GM18520 (cell line): ENCODE results near the gene AKAP13.

ENCODE experiments used
- ATAC-seq: cut with Tn5 transposase; IDR thresholded peaks from one replicate; pipeline ENCODE4 v1.9.1; 2021; ENCODE audit not compliant: unreplicated experiment

AKAP13 gene

GRCh38 chr15:85749261-85750151 is 369.1 kb downstream of the AKAP13 start:
- ATAC-seq: no peak

GRCh38 chr15:85750319-85751290 is 370.2 kb downstream of the AKAP13 start:
- ATAC-seq: no peak

GRCh38 chr15:85751291-85752123 is 371.1 kb downstream of the AKAP13 start:
- ATAC-seq: no peak

- ATAC-seq: no peak
Observed at GRCh38 chr15:85752124-85752475, 371.7 kb downstream of the AKAP13 start.

GRCh38 chr15:85752491-85752961 is 372.1 kb downstream of the AKAP13 start:
- ATAC-seq: no peak

- ATAC-seq: no peak
Observed at GRCh38 chr15:85753261-85753660, 372.9 kb downstream of the AKAP13 start.

- no peak for ATAC-seq
Observed at GRCh38 chr15:85753791-85754452, 373.5 kb downstream of the AKAP13 start.

GRCh38 chr15:85754989-85755388 is 374.6 kb downstream of the AKAP13 start:
- no peak for ATAC-seq

- no peak for ATAC-seq
Observed at GRCh38 chr15:85755471-85755870, 375.1 kb downstream of the AKAP13 start.

- no peak for ATAC-seq
Observed at GRCh38 chr15:85755942-85756341, 375.5 kb downstream of the AKAP13 start.

GRCh38 chr15:85756411-85757072 is 376.1 kb downstream of the AKAP13 start:
- ATAC-seq: no peak

- no peak for ATAC-seq
Observed at GRCh38 chr15:85757073-85757938, 376.9 kb downstream of the AKAP13 start.

- no peak for ATAC-seq
Observed at GRCh38 chr15:85757939-85758654, 377.7 kb downstream of the AKAP13 start.

- no peak for ATAC-seq
Observed at GRCh38 chr15:85758655-85758978, 378.2 kb downstream of the AKAP13 start.

GRCh38 chr15:85759376-85759775 is 379.0 kb downstream of the AKAP13 start:
- ATAC-seq: no peak

GRCh38 chr15:85760049-85760448 is 379.6 kb downstream of the AKAP13 start:
- ATAC-seq: no peak

GRCh38 chr15:85760531-85761371 is 380.3 kb downstream of the AKAP13 start:
- ATAC-seq: no peak
